Stimulated activated CD8-positive, alpha-beta memory T cell treated with anti-CD3 and anti-CD28 coated beads, Interleukin-4, amount 100 ng/mL, for 48 hours (primary cell): Measurements from ENCODE around the gene SERTM2.
"Not testable (repeated sequence)": the region's sequence is repeated elsewhere in the genome, so short reads cannot be mapped to it uniquely, and the experiment has no call there.

Experiments used
- DNase-seq: peaks from one replicate; pipeline ENCODE4 v3.0.0-alpha.2; 2020

SERTM2 gene

GRCh38 chrX:111511477-111511876 lies at the start of gene SERTM2:
SERTM2 (plus strand) TSS chrX:111511645; CDS start chrX:111518858, 7,213 bp downstream.
- DNase-seq, result no peak

GRCh38 chrX:111465669-111466068 lies 45.8 kb upstream of the SERTM2 start:
- no peak for DNase-seq

DNA sequence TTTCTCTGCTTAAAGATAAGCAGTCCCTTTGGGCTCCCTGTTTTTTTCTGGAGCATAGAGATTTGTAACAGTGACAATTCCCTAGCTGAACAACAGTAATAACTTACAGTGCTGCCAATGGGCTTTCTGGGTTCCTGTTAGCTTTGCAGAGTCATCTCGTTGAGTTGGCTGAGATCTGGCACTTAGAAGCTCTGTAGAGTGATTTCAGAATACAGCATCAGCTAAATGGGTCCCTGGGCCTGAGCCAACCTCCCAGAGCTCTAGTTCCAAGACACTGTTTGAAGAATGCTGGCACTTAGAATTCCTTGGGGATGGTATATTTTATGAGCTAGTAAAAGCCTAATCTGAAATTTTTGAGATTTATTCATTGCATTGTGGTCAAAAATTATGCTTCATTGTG lies 43.5 kb upstream of the SERTM2 start:
- no peak for DNase-seq

GRCh38 chrX:111470681-111471403 lies 40.6 kb upstream of the SERTM2 start:
- no peak for DNase-seq

GRCh38 chrX:111481896-111482295 lies 29.5 kb upstream of the SERTM2 start:
- DNase-seq, result no peak

DNA sequence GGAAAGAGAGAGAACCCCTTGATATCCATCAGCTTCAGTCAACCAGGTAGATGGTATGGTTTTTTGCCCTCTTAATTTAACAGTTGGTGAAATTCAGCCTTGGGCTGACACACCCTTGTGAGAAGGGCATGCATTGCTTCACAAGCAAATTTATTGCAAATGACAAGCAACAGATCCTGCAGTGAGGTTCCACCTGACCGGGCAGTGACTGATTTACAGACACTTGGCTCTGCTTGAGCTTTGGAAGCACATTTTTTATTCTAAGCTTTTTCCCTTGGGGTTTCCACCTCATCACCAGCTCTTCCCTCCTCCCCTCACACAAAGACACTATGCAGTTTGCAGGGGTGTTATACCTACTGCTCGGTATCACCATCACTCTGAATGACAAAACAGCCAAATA lies 28.3 kb upstream of the SERTM2 start:
- DNase-seq, result no peak

DNA sequence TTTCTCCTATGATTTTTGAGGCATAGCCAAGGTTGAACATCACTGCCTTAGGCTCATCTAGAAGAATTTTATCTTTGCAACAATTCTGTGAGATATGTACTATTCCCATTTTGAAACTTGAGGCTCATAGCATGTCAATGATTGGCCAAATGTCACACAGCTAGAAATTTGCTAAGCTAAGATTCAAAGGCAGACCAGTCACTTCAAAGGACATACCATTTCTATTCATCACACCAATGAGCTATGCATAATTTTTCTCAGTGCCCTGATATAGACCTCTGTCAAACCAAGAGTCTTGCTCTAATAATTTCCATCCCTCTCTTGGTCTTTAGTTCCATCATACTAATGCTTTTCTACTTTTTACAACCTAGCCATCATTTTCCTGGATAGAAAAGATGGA lies 27.6 kb upstream of the SERTM2 start:
- DNase-seq, result no peak

DNA sequence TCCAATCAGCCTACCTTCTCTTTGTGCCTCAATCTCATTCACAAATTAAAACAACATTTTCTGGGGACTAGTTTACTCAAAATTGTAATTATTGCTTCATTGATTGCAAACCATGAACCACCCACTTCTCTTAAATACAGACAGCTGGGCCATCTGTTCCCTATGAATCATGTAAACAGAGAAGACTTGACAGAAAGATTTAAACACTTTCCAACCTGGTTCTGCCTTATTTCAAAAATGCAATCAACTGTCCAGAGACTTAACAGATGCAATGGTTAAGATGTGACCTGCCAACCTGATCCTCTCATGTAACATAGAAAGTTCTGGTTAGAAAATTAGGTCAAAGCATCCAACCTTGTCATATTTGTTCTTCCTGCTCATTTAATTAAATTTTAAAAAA lies 20.8 kb upstream of the SERTM2 start:
- DNase-seq, result no peak

DNA sequence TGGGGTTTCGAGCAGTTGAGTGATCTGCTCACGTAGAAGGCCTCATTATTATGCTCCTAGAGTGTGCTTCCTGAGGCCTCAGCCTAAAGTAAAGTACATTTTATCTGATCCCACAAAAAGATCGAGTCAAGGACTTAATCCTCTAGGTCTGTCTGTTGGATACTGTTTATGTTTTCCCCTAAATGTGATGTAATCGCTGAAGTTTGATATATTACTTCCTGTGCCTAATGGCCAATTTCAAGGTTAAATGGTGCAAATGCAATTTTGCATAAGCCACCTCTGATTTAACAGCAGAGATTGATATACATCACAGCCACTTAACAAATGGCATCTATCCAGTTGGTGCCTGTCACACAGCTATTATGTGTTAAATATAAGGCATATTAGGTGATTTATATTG lies 19.4 kb upstream of the SERTM2 start:
- no peak for DNase-seq

DNA sequence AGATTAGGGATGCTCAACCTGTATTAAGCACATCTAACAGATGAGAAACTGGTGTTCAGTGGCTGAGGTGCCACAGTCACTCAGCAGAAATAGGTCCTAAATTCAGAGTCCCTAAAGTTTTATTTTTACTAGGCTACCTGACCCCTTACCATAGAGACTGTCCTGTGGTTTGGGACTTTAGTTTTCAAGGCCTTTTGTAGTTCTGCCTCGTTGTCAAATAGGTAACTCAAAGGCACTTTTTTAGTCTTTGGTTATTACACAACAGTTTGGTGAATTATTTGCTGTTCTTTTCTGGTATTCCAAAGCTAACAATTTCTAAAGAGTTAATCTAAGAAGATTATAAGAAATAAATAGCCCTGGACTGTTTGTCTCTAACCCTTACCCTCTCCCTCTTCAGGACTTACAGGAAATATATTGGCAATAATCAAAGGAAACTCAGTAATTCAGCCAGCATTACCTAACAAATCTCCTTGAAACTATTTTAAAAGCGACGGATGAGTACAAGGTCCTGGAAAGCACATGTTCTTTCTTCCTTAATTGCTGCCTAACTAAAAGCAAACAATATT lies 12.8 kb upstream of the SERTM2 start:
- DNase-seq, result no peak

DNA sequence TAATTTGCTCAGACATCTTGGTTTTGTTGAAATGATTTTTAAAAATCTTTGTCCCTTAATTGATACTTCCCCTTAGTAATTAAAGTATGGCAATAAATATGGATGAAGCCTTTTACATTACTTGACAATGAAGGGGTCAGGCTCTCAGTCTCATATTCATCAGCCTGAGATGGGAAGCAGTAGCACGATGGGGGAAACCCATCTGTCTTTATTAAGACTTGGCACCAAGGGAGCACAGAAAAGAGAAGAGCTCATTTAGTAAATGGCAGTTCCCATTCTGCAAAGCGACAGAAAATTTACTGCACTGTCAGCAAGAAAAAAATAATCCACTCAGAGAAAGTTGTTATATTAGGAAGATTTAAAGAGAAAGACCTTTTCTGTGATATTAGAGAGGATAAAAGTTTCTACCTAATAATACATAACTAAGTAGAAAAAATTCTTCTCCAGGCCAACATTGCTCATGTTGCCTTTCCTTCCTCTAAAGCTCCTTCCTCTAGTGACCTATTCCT lies 7.9 kb upstream of the SERTM2 start:
- DNase-seq, result no peak

DNA sequence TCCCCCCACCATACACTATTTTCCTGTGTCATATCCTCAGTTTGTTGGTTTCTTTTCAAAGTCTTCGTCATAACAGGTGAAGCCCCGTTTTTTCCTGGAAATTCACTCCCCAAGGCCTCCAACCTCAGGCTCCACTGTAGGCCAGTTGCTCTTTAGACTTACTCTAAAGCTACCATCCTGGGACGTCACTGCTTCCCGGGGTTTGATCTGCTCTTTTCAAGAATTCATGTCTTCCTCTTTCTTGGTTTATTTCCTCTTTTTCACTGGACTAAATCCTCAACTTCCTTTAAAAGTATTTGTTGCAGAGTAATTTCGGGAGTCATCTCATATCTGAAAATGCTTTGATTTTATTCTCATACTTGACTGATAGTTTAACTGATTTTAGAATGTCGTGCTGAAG lies 6.5 kb upstream of the SERTM2 start:
- DNase-seq, result no peak

DNA sequence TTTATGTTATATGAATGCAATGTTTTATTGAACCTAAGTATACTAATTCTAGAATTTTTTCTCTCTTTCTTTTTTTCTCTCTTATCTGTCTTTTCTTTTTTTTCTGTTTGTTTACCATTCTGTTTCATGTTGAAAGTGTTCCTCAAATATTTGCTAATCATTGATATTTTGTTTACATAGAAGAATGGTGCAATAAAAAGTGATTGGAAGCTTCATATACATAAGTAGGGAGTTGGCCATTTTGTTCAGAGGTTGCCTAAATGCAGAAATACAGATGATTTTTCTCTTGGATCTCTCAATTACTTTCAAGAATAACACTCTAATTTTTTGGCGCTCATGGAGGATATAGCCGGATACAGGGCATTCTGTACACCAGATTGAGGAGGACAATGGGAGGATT lies 5.7 kb upstream of the SERTM2 start:
- no peak for DNase-seq

GRCh38 chrX:111506826-111507225 lies 4.6 kb upstream of the SERTM2 start:
- no peak for DNase-seq

GRCh38 chrX:111507933-111508332 lies 3.5 kb upstream of the SERTM2 start:
- no peak for DNase-seq

DNA sequence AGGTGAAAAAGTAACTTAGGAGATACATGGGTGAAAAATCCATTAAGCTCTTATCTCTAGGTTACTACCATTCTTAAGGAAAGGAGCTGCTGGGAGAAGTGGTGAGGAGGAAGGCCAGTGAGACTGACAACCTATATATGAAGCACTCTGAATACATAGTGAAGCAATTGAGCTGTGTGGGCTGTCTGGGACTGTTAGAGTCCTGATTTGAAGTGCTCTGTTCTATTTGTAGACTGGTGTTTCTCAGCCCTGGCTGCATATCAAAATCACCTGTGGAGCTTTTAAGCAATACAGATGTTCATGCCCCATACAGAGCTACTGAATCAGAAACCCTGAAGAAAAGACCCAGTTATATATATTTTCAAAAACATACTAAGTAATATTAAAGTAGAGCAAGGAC lies 3.9 kb downstream of the SERTM2 start:
- DNase-seq, result no peak

DNA sequence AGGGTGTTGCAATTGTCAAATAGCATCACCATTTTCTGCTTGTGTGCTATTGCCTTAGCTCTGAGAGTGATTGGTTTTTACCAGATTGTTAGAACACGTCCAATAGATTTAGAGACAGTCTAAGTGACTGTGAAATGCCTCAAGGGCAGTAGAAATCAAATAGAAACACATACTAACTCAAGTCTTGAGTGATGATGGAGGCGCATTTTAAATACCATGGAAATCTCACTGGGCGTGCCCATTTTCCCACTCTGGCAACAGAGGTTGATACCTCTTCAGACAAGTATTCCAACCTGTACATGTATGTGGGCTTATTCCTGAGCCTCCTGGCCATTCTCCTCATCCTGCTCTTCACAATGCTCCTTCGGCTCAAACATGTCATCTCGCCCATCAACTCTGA lies 7.2 kb downstream of the SERTM2 start:
- DNase-seq, result no peak

DNA sequence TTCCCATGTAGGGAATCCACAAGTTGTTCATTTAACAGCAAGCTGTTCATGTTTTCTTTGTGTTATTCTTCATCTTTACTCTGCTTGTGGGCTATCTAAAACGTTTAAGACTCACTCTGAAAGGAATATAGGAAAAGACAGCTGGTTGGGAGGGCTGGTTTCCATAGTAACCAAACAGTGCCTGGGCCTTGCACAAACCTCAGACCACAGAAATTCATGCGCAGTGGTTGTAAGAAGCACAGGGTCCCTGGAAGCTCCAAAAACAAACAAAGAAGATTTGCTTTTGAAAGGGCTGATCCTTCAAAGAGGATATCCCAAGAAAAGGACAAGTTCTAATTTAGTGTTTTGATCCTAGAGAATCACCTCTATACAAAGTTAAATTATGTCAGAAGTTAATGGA lies 7.8 kb downstream of the SERTM2 start:
- no peak for DNase-seq

GRCh38 chrX:111520506-111520905 lies 9.1 kb downstream of the SERTM2 start:
- no peak for DNase-seq

GRCh38 chrX:111521169-111521568 lies 9.7 kb downstream of the SERTM2 start:
- DNase-seq, result no peak

GRCh38 chrX:111543212-111543741 lies 31.8 kb downstream of the SERTM2 start:
- DNase-seq, result no peak

- DNase-seq, result not testable (repeated sequence)
Observed at GRCh38 chrX:111549235-111549634, 37.8 kb downstream of the SERTM2 start.

- DNase-seq, result no peak
Observed at GRCh38 chrX:111555406-111555958, 44.0 kb downstream of the SERTM2 start.

- DNase-seq, result no peak
Observed at GRCh38 chrX:111560801-111561200, 49.4 kb downstream of the SERTM2 start.
